ENCODE measurements around the gene FURIN. TPM values are rescaled to one million over a fixed set of nuclear protein-coding genes. Genes with fewer than 3 reads are reported as not detected.

The FURIN gene
- total and polyA plus RNA-seq, 4 donors = 57.1 to 159 (median 92.1) TPM

GRCh38 chr15:90866800-90867199 is 1.6 kb upstream of the FURIN start:
- no peaks in the 10 kb centered on the region for H3K27me3 ChIP-seq (ENCODE audit: control insufficient read depth in 3 of 3, insufficient read depth in 3 of 3, low read length in 2 of 3)
- H3K9ac ChIP-seq (ENCODE audit: insufficient read depth in 1 of 2, low read length in 2 of 2) = no peak overlapping the region
- WGBS, 2 donors = 80 to 81% methylated on average over 3 of the region's 3 CpGs
- H3K9me3 ChIP-seq (ENCODE audit: control insufficient read depth in 4 of 4, insufficient read depth in 3 of 4, low read length in 3 of 4) = no peaks in the 10 kb centered on the region
- ATAC-seq (ENCODE audit: insufficient read depth, low FRiP score) (no peak), DNase-seq (no peak)
- peaks cover 0 to 22% (median 10%) of the 10 kb centered on the region in 5 donors for H3K4me1 ChIP-seq (ENCODE audit: control insufficient read depth in 5 of 5, insufficient read depth in 5 of 5, low read length in 5 of 5)
- H3K4me3 ChIP-seq = no peak overlapping the region
- no peaks in the 10 kb centered on the region for H3K36me3 ChIP-seq (ENCODE audit: control insufficient read depth in 4 of 4, insufficient read depth in 4 of 4, low read length in 4 of 4)
- no peak for TF ChIP-seq CTCF (IDR thresholded peaks at IDR 0.05; ENCODE audit: control extremely low read depth, extremely low read depth)
- H3K27ac ChIP-seq (ENCODE audit: low read depth in 1 of 2, low read length in 1 of 2) = no peak overlapping the region

- H3K9ac ChIP-seq (ENCODE audit: insufficient read depth in 1 of 2, low read length in 2 of 2) = no peak overlapping the region
These were observed 753 bp downstream of the FURIN start for GRCh38 chr15:90869140-90869541.

GRCh38 chr15:90869601-90870353 is 1.4 kb downstream of the FURIN start:
- ATAC-seq (ENCODE audit: insufficient read depth, low FRiP score) (peak; percentile 60), DNase-seq (peak; percentile 35 to 74 (median 52))
- no peak overlapping the region for H3K9ac ChIP-seq (ENCODE audit: insufficient read depth in 1 of 2, low read length in 2 of 2)
- H3K27ac ChIP-seq (ENCODE audit: low read depth in 1 of 2, low read length in 1 of 2) = peak overlapping the region; percentile 97 to 99
- 22 to 25% methylated on average over 9 of the region's 9 CpGs for WGBS, 2 donors
- H3K27me3 ChIP-seq (ENCODE audit: control insufficient read depth in 3 of 3, insufficient read depth in 3 of 3, low read length in 2 of 3) = no peaks in the 10 kb centered on the region
- no peaks in the 10 kb centered on the region for H3K36me3 ChIP-seq (ENCODE audit: control insufficient read depth in 4 of 4, insufficient read depth in 4 of 4, low read length in 4 of 4)
- no peaks in the 10 kb centered on the region for H3K9me3 ChIP-seq (ENCODE audit: control insufficient read depth in 4 of 4, insufficient read depth in 3 of 4, low read length in 3 of 4)
- peaks cover 0 to 46% (median 22%) of the 10 kb centered on the region in 5 donors for H3K4me1 ChIP-seq (ENCODE audit: control insufficient read depth in 5 of 5, insufficient read depth in 5 of 5, low read length in 5 of 5)
- H3K4me3 ChIP-seq = no peak overlapping the region
- no peak for TF ChIP-seq CTCF (IDR thresholded peaks at IDR 0.05; ENCODE audit: control extremely low read depth, extremely low read depth)

More at GRCh38 chr15:90869140-90869541, 753 bp downstream of the FURIN start:
- ATAC-seq (ENCODE audit: insufficient read depth, low FRiP score) = no peak
- Histone ChIP-seq H3K4me3 (no peak overlapping the region), H3K4me1 (ENCODE audit: control insufficient read depth in 5 of 5, insufficient read depth in 5 of 5, low read length in 5 of 5) (peaks cover 0 to 43% (median 20%) of the 10 kb centered on the region in 5 donors), H3K36me3 (ENCODE audit: control insufficient read depth in 4 of 4, insufficient read depth in 4 of 4, low read length in 4 of 4) (no peaks in the 10 kb centered on the region), H3K27ac (ENCODE audit: low read depth in 1 of 2, low read length in 1 of 2) (peak overlapping the region; percentile 89 to 99), H3K9me3 (ENCODE audit: control insufficient read depth in 4 of 4, insufficient read depth in 3 of 4, low read length in 3 of 4) (no peaks in the 10 kb centered on the region), H3K27me3 (ENCODE audit: control insufficient read depth in 3 of 3, insufficient read depth in 3 of 3, low read length in 2 of 3) (no peaks in the 10 kb centered on the region)
- DNase-seq = no peak
- no peak for TF ChIP-seq CTCF (IDR thresholded peaks at IDR 0.05; ENCODE audit: control extremely low read depth, extremely low read depth)

Measured in lung (tissue), 12 donors.